NCI-H1105 treated with DMSO at 0.1 percent for 48 hours (cell line): ENCODE results near the gene ADAD1.
"Not testable (repeated sequence)": the region's sequence is repeated elsewhere in the genome, so short reads cannot be mapped to it uniquely, and the experiment has no call there.

ENCODE experiments used
- DNase-seq: peaks from one replicate; lab custom pipeline; 2025; lab: John Stamatoyannopoulos, UW

The ADAD1 gene

DNA sequence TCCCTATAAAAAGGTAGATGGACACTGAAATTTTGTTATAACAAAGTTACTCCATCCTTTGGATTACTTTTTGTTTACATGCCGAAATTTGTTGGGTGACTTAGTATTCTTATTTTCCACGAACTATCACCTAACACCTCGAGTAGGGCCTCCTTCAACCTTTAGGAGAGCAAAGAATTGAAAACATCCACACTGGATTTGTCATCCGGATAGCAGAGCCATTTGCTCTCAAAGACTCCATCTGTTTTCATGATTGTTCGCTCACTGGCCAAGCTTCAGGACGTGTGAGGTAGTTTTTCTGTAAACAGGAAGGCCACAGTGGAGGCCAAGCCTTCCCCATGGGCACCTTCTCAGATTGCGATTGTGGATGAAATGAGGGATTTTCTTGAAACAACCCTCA, at the start of gene ADAD1:
TSS of gene ADAD1 (plus strand) at position 301 of the 400 bp plus-strand sequence. CDS start 1,059 bp downstream, outside the sequence.
- DNase-seq = no peak

DNA sequence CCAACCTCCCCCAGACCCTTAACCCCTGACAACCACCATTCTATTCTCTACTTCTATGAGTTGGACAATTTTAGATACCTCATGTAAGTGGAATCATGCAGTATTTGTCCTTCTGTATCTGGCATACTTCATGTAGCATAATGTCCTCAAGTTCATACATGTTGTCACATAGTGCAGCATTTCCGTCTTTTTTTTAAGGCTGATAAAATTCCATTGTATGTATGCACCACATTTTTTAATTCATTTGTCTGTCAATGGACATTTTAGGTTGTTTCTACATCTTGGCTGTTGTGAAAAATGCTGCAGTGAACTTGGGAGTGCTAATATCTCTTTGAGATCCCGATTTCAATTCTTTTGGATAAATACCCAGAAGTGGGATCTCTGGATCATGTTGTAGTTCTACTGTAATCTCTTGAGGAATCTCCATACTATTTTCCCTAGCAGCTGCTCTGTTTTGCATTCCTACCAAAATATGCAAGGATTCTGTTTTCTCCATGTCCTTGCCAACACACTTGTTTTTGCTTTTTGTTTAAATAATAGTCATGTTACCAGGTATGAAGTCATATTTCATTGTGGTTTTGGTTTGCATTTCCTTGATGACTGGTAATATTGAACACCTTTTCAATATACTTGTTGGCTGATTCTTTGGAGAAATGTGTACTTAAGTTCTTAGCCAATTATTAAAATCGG, 48.8 kb upstream of the ADAD1 start:
- DNase-seq = no peak

DNA sequence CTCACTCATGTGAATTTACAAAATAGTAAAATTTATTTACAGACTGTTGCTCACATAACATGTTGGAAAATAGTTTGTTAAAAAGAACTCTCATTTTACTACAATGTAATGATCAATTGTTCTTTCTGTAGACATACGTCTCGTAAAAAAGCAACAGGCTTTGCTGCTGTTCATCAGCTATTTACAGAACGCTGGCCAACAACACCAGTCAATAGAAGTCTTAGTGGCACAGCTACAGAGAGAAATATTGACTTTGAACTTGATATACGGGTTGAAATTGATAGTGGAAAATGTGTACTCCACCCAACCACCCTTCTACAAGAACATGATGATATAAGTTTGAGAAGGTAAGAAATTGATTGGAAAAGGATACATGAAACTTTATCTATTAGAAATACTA, 47.6 kb upstream of the ADAD1 start:
- no peak for DNase-seq

- DNase-seq = no peak
These were observed 44.0 kb upstream of the ADAD1 start for GRCh38 chr4:122334828-122335227.

DNA sequence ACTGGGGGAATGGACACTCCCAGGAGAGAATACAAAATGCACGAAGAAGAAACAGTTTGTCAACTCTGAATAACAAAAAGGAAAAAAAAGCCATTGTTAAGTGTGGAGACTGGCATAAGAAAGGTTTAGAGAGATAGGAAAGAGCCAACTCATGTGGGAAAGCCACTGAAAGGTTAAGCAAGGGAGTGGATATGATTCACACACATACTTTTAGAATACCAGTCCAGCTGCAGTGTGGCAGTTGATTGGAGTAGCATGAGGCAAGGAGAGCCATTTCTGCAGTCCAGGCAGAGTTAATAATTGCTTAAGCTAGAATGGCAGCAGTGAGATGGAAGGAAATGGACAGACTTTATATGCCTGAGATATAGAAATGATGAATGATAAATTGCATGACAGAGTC, 36.9 kb upstream of the ADAD1 start:
- no peak for DNase-seq

GRCh38 chr4:122346036-122346435, 32.8 kb upstream of the ADAD1 start:
- no peak for DNase-seq

- no peak for DNase-seq
These were observed 32.3 kb upstream of the ADAD1 start for GRCh38 chr4:122346503-122346902.

DNA sequence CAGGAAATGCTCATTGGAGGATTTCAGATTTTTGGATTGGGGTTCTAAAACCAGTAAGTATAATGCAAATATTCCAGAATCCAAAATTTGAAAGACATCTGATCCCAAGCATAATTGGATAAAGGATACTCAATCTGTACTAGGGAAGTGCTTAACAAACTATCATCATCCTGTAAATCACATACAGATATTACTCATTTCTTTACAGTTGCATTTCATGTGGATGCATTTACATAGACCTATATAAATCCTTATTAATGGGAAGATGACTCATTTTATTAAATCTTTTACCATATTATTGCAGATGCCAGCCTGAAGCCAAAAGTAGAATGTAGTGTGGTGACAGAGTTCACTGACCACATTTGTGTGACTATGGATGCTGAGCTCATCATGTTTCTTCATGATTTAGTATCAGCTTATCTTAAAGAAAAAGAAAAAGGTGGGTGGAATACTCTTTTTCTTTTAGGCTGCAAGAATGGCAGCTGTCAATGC, 22.4 kb upstream of the ADAD1 start:
- no peak for DNase-seq

DNA sequence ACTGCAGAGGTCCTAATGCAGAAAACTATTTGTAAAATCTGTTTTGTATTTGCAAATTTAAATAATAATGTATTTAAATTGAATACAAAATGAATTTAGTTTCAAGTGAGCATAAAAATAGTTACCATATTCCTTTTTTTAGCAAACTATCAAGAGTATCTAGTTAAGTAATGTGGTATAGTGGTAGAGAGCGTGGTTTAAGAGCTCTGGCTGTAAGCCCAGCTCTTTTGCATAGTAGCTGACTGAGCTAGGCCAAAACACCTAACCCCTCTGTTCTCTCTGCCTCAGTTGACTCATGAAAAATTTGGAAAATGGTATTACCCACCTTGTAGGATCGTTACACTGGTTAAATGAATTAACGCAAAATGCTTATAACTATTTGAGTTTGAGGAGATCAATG, 18.1 kb upstream of the ADAD1 start:
- no peak for DNase-seq

GRCh38 chr4:122364700-122365404, 14.0 kb upstream of the ADAD1 start:
- no peak for DNase-seq

DNA sequence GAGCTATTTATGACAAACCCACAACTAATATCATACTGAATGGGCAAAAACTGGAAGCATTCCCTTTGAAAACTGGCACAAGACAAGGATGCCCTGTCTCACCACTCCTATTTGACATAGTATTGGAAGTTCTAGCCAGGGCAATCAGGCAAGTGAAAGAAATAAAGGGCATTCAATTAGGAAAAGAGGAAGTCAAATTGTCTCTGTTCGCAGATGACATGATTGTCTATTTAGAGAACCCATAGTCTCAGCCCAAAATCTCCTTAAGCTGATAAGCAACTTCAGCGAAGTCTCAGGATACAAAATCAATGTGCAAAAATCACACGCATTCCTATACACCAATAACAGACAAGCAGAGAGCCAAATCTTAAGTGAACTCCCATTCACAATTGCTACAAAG, 10.0 kb upstream of the ADAD1 start:
- not testable (repeated sequence) for DNase-seq

DNA sequence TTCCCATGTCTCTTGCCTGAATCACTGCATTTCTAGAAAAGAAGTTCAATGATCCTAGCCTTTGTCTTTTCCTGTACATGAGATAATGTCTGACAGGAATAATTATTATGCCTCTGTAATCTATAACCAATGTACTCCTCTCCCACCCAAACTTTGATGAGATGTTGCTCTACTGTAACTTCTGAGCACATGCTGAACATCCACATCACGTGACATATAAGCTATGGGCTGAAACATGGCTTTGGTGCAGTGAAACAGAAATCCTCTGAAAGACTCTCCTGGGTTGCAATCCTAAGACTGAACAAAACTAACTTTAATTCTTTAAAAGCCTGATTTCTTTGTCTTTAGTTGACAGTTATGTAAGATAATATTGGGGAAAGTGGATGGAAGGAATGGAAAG, 1.5 kb upstream of the ADAD1 start:
- no peak for DNase-seq

GRCh38 chr4:122379239-122379638, 428 bp downstream of the ADAD1 start:
- DNase-seq = no peak

DNA sequence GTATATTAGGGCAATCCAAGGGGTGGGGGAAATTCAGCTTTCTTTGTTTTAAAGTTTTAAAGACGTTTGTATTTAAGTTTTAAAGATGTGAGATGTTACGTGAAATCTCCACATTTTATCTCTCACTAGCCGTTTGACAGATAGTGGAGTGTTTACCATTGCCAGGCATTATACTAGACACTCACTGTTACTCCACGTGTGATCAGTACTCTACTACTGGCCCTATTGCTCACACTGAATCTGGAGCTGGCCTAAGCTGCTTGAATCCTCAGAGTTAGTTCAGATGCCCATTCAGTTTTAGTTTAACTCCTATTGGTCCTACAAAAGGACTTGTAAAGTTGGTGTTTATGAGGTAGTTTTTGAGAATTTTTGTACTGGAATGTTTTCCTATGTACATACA, 4.5 kb downstream of the ADAD1 start:
- DNase-seq = no peak

GRCh38 chr4:122384245-122384644, 5.4 kb downstream of the ADAD1 start:
- DNase-seq = no peak

GRCh38 chr4:122393276-122393675, 14.5 kb downstream of the ADAD1 start:
- no peak for DNase-seq

- no peak for DNase-seq
These were observed 25.1 kb downstream of the ADAD1 start for GRCh38 chr4:122403861-122404260.

DNA sequence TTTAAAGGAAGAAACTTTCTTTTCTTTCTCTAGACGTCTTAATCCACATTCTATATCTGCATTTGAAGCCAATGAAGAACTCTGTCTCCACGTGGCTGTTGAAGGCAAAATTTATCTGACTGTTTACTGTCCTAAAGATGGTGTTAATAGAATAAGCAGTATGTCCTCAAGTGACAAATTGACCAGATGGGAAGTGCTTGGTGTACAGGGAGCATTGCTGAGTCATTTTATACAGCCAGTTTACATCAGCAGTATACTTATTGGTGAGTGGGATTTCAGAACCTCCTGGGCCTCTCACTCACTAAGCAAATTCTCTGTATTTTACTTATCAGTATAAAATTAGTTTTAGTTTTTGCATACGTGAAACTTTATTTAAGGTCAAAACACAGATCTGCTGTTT, 33.7 kb downstream of the ADAD1 start:
- no peak for DNase-seq

DNA sequence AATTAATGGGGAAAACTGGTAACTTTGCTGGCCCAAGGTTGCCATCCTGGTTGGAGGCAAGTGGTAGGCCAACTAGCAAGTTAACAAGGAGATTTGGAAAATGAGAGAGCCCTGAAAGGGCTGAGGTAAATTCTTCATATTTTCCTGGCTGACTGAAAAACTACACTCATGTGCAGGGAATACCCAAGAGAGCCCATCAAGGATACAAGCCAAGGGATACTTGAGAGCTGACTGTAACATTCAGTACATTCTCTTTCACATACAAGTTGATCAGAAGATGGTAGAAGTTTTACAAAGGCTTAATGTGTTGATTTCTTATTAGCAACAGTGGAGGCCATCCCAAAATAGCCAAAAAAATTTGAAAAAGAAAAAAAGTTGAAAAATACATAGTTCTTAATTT, 44.4 kb downstream of the ADAD1 start:
- DNase-seq = no peak

DNA sequence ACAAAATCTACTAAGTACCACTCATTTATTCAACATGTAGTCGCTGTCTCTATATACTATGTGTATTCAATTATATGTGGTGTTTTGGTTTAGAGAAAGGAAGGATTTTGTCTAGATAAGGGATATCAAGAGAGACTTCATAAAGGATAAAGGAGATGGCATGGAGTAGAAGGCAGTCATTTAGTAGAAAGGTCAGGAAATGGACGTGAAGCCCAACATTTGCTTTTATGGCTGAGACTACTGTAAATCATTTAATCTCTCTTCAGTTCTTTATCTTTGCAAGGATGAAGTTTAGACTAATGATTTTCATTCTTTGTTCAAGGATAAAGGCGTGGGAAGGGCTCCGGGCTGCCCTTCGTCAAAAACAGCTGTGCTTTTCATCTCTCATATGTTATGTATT, 52.5 kb downstream of the ADAD1 start:
- DNase-seq = no peak

DNA sequence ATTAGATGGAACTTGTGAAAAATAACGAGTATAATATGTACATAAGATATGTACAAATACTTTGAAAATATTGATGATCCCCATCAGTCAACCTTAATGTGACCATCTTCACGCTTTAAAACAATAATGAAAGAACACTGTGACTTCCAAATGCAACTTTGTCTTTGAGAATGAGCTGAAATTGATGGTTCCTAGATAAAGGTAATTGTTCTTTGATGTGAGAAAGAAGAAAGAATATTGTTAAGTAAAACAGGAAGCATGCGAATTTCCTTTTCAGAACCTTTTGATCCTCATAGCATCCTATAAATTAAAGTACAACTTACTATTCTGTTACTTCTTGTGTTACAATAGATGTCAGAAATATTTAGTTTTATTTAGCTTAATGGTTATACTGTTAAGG, 55.5 kb downstream of the ADAD1 start:
- DNase-seq = no peak

GRCh38 chr4:122450847-122451246, 72.0 kb downstream of the ADAD1 start:
- no peak for DNase-seq

- DNase-seq = no peak
These were observed 74.7 kb downstream of the ADAD1 start for GRCh38 chr4:122453384-122453995.
